ENCODE measurements around the gene ST8SIA2. TPM values are rescaled to one million over a fixed set of nuclear protein-coding genes. Genes with fewer than 3 reads are reported as not detected.

ST8SIA2 gene
- total and polyA plus RNA-seq, 7 donors = 0.03 to 0.79 (median 0.12) TPM; not detected in 4

DNA sequence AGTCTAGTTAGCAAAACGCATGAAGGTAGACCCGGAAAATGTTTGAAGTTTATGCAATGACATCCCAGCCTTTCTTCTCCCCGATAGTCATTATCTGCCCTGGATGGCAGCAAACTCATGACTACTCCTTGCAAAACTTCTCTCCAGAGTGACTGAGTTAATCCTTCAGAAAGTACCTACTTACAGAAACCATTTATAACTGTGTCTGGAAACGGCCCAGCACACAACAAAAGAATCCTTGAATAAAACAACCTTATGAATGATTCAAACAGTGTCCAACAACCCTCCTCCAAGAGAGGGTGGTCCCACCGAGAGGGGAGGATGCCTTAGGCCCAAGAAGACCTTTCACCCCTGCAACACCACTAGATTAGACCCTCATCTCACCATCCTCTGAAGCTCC, 14.2 kb downstream of the ST8SIA2 start:
- Histone ChIP-seq H3K9me3 (no peaks in the 10 kb centered on the region), H3K4me1 (no peaks in the 10 kb centered on the region), H3K27ac (no peak overlapping the region), H3K27me3 (ENCODE audit: insufficient read depth in 3 of 3, low read length in 2 of 3) (peaks cover 0 to 4% (median 0%) of the 10 kb centered on the region in 3 donors), H3K4me3 (no peak overlapping the region), H3K36me3 (ENCODE audit: insufficient read depth in 1 of 2, low read depth in 1 of 2) (no peaks in the 10 kb centered on the region)
- WGBS, 3 donors = 71 to 78% (median 74%) methylated on average over 5 of the region's 5 CpGs
- DNase-seq = no peak
- no peak for ATAC-seq
- TF ChIP-seq, protein P1, sequence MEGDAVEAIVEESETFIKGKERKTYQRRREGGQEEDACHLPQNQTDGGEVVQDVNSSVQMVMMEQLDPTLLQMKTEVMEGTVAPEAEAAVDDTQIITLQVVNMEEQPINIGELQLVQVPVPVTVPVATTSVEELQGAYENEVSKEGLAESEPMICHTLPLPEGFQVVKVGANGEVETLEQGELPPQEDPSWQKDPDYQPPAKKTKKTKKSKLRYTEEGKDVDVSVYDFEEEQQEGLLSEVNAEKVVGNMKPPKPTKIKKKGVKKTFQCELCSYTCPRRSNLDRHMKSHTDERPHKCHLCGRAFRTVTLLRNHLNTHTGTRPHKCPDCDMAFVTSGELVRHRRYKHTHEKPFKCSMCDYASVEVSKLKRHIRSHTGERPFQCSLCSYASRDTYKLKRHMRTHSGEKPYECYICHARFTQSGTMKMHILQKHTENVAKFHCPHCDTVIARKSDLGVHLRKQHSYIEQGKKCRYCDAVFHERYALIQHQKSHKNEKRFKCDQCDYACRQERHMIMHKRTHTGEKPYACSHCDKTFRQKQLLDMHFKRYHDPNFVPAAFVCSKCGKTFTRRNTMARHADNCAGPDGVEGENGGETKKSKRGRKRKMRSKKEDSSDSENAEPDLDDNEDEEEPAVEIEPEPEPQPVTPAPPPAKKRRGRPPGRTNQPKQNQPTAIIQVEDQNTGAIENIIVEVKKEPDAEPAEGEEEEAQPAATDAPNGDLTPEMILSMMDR (IDR thresholded peaks at IDR 0.05) = no peak
- intact Hi-C loops (cut with DNase I) = no loop called here

DNA sequence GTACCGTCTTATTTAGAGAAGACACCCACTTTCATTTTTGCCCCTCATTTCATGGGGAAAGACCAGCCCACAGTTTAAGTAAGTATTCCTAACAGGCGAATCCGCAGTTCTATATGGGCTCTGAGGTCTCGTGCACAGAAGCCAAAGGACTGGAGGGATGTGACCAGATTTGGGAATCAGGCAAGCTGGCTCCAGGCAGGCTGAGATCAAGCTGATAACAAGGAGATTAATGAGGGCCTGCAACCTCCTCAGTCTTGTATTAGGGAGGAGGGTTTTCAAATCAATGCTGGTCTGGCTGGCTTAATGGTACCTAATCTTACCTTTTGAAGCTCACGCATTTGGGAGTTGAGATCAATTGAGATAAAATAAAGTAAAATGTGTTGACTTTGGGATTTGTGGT, 15.3 kb downstream of the ST8SIA2 start:
- TF ChIP-seq, protein P1 (IDR thresholded peaks at IDR 0.05) = no peak
- ATAC-seq (no peak), DNase-seq (no peak)
- H3K27ac ChIP-seq = no peak overlapping the region
- 88 to 98% (median 97%) methylated on average over 5 of the region's 5 CpGs for WGBS, 3 donors
- no peaks in the 10 kb centered on the region for H3K9me3 ChIP-seq
- no peaks in the 10 kb centered on the region for H3K36me3 ChIP-seq (ENCODE audit: insufficient read depth in 1 of 2, low read depth in 1 of 2)
- intact Hi-C loops (cut with DNase I) = no loop called here
- no peak overlapping the region for H3K4me3 ChIP-seq
- no peaks in the 10 kb centered on the region for H3K4me1 ChIP-seq
- H3K27me3 ChIP-seq (ENCODE audit: insufficient read depth in 3 of 3, low read length in 2 of 3) = peaks cover 0 to 4% (median 0%) of the 10 kb centered on the region in 3 donors

DNA sequence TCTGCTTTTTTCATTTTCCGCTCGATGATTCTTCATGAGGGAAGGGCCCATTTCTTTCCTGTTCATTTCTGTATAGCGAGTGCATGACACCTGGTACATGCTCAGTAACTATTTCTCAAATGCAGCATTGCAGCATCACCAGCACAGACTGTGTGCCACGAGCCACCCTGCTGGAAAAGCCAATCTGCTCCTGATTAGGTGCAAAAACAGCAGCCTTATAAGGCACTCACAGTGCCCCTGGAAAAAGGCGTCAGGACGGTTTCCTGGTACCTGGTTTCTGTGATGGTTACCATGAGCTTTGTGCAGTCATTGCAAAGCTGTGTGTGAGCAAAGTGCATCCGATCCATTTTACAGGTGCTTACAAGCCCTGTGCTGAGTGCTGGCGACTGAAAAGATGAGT, 15.8 kb downstream of the ST8SIA2 start:
- intact Hi-C loops (cut with DNase I) = no loop called here
- WGBS, 3 donors = 88 to 94% (median 93%) methylated on average over 8 of the region's 8 CpGs

DNA sequence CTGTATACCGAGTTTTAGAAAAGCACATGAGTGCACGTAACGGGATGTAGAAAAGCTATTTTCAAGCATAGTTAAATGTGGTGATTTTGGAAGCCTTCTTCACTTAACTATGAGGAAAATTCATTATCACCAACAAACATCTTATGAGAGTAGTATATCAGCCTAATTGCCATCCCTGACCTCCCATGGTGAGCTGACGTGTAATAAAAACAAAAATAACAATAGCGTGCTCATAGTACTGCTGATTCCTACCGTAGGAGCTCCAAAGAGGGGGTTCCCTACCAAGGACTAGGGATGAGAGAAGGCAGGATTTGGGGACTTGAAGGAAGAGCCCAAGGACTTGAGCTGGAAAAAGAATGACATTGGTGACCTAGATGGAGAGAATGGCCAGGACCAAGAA, 16.9 kb downstream of the ST8SIA2 start:
- TF ChIP-seq, protein P1 (IDR thresholded peaks at IDR 0.05) = no peak

More for the DNA sequence above, 15.8 kb downstream of the ST8SIA2 start:
- DNase-seq (no peak), ATAC-seq (no peak)
- Histone ChIP-seq H3K27ac (no peak overlapping the region), H3K27me3 (ENCODE audit: insufficient read depth in 3 of 3, low read length in 2 of 3) (peaks cover 0 to 4% (median 0%) of the 10 kb centered on the region in 3 donors), H3K4me3 (no peak overlapping the region), H3K4me1 (no peaks in the 10 kb centered on the region), H3K9me3 (no peaks in the 10 kb centered on the region), H3K36me3 (ENCODE audit: insufficient read depth in 1 of 2, low read depth in 1 of 2) (no peaks in the 10 kb centered on the region)
- TF ChIP-seq, protein P1 (IDR thresholded peaks at IDR 0.05) = no peak

DNA sequence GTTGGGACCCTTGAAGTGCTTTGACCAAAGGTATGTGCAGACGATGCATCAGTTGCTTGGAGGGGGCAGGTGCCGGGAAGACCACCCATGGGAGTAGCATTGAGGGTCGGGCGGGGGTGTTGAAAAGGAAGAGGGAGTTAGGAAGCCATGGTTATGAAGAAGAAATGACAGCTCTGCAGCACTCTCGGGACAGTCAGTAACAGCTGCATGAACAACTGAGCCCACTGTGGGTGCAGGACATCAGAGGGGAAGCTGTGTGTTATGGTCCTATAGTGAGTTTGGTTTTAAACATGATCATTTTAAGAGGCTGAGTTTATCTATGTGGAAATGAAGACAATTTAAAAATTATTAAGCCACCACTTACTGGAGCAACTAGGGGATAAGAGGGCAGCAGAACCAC, 17.6 kb downstream of the ST8SIA2 start:
- ATAC-seq = no peak
- Histone ChIP-seq H3K27ac (no peak overlapping the region), H3K4me1 (no peaks in the 10 kb centered on the region), H3K27me3 (ENCODE audit: insufficient read depth in 3 of 3, low read length in 2 of 3) (peaks cover 0 to 9% (median 0%) of the 10 kb centered on the region in 3 donors), H3K36me3 (ENCODE audit: insufficient read depth in 1 of 2, low read depth in 1 of 2) (no peaks in the 10 kb centered on the region), H3K4me3 (no peak overlapping the region), H3K9me3 (no peaks in the 10 kb centered on the region)
- no peak for DNase-seq
- WGBS, 3 donors = 66 to 67% (median 67%) methylated on average over 5 of the region's 5 CpGs
- TF ChIP-seq, protein P1 (IDR thresholded peaks at IDR 0.05) = no peak
- intact Hi-C loops (cut with DNase I) = no loop called here

More for the DNA sequence above, 16.9 kb downstream of the ST8SIA2 start:
- WGBS, 3 donors = 87 to 91% (median 91%) methylated on average over 6 of the region's 6 CpGs
- peaks cover 0 to 9% (median 0%) of the 10 kb centered on the region in 3 donors for H3K27me3 ChIP-seq (ENCODE audit: insufficient read depth in 3 of 3, low read length in 2 of 3)
- no peak for ATAC-seq
- no peak overlapping the region for H3K4me3 ChIP-seq
- H3K4me1 ChIP-seq = no peaks in the 10 kb centered on the region
- no peaks in the 10 kb centered on the region for H3K36me3 ChIP-seq (ENCODE audit: insufficient read depth in 1 of 2, low read depth in 1 of 2)
- no peaks in the 10 kb centered on the region for H3K9me3 ChIP-seq
- intact Hi-C loops (cut with DNase I) = no loop called here
- no peak for DNase-seq
- no peak overlapping the region for H3K27ac ChIP-seq

Measured in psoas muscle (tissue), 8 donors.